GM12891 (cell line): ENCODE data around the gene ANKHD1.

ENCODE experiments used
- PAX5 ChIP-seq: IDR thresholded peaks from 2 replicates; pipeline ENCODE4 v1.6.1; 2011; ENCODE audit warnings: low read length, moderate library complexity, mild to moderate bottlenecking; ENCODE audit not compliant: insufficient read depth, severe bottlenecking
- POLR2A ChIP-seq: IDR thresholded peaks from 2 replicates; pipeline ENCODE4 v1.6.1; 2011; ENCODE audit warnings: low read depth, low read length, control low read depth
- POLR2AphosphoS5 ChIP-seq: IDR thresholded peaks from 2 replicates; pipeline ENCODE4 v1.6.1; 2011; ENCODE audit warnings: low read depth, low read length, control low read depth
- TAF1 ChIP-seq: IDR thresholded peaks from 2 replicates; pipeline ENCODE4 v1.6.1; 2011; ENCODE audit warnings: low read depth, low read length, control low read depth

DNA sequence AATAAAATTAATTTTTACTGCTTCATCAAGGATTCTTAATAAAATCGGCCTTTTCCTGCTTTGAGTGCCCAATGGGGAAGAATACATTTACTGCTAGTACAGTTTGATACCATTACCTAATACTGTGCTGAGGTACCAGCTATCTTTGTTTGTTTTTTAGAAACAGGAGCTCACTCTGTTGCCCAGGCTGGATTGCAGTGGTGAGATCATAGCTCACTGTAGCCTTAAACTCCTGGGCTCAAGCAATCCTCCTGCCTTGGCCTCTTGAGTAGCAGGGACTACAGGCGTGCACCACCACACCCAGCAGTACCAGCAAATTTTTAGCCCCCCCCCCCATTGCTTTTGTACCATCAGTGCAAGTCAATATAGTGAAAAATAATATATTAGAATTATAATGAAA, 13.6 kb upstream of the ANKHD1 start:
- TF ChIP-seq TAF1 (no peak), POLR2A (no peak), POLR2AphosphoS5 (no peak), PAX5 (no peak)
